Ishikawa (cell line): Measurements from ENCODE around the gene HES3.

Experiments
- CREB1 ChIP-seq: IDR thresholded peaks from 2 replicates; pipeline ENCODE4 v1.6.1; 2012; ENCODE audit warnings: low read depth
- EGR1 ChIP-seq: IDR thresholded peaks from 2 replicates; pipeline ENCODE4 v1.6.1; 2012
- EP300 ChIP-seq: IDR thresholded peaks from 2 replicates; pipeline ENCODE4 v1.6.1; 2012; ENCODE audit warnings: borderline replicate concordance
- FOXM1 ChIP-seq: IDR thresholded peaks from 2 replicates; pipeline ENCODE4 v1.6.1; 2012; ENCODE audit warnings: low read depth, borderline replicate concordance
- MAX ChIP-seq: IDR thresholded peaks from 2 replicates; pipeline ENCODE4 v1.6.1; 2012
- NFIC ChIP-seq: IDR thresholded peaks from 2 replicates; pipeline ENCODE4 v1.6.1; 2012
- RAD21 ChIP-seq: IDR thresholded peaks from 2 replicates; pipeline ENCODE4 v1.6.1; 2012; ENCODE audit warnings: low read depth
- REST ChIP-seq: IDR thresholded peaks from 2 replicates; pipeline ENCODE4 v1.6.1; 2012; ENCODE audit warnings: low read depth, mild to moderate bottlenecking
- TAF1 ChIP-seq: IDR thresholded peaks from 2 replicates; pipeline ENCODE4 v1.6.1; 2012; ENCODE audit warnings: low read depth, mild to moderate bottlenecking
- TCF12 ChIP-seq: IDR thresholded peaks from 2 replicates; pipeline ENCODE4 v1.6.1; 2012; ENCODE audit warnings: low read depth
- USF1 ChIP-seq: IDR thresholded peaks from 2 replicates; pipeline ENCODE4 v1.6.1; 2012
- YY1 ChIP-seq: IDR thresholded peaks from 2 replicates; pipeline ENCODE4 v1.6.1; 2012; ENCODE audit warnings: low read depth
- ZBTB7A ChIP-seq: IDR thresholded peaks from 2 replicates; pipeline ENCODE4 v1.6.1; 2012; ENCODE audit warnings: low read depth

- TF ChIP-seq FOXM1 (no peak), MAX (no peak), EGR1 (no peak), REST (no peak), ZBTB7A (no peak), USF1 (no peak), EP300 (no peak), TAF1 (no peak), NFIC (no peak), YY1 (no peak), RAD21 (no peak), CREB1 (no peak), TCF12 (no peak)
Observed at GRCh38 chr1:6272868-6273267, 28.9 kb downstream of the HES3 start.
